ENCODE measurements around the gene TRIM22. TPM values are rescaled to one million over a fixed set of nuclear protein-coding genes. Genes with fewer than 3 reads are reported as not detected.

TRIM22 gene
- total RNA-seq, 1 experiment from 2014 or later, result not detected

GRCh38 chr11:5694642-5695041 is 5.1 kb downstream of the TRIM22 start:
- CTCF ChIA-PET, result no interaction called here
- TF ChIP-seq EZH2 (IDR thresholded peaks at IDR 0.05; ENCODE audit: low read length, unreplicated experiment) (no peak), CTCF (conservative IDR thresholded peaks at IDR 0.05; ENCODE audit: low read depth, low read length) (no peak), EZH2phosphoT487 (IDR thresholded peaks at IDR 0.05; ENCODE audit: borderline replicate concordance, low read length) (no peak)
- H3K79me2 ChIP-seq (ENCODE audit: low read length), result no peaks in the 10 kb centered on the region

DNA sequence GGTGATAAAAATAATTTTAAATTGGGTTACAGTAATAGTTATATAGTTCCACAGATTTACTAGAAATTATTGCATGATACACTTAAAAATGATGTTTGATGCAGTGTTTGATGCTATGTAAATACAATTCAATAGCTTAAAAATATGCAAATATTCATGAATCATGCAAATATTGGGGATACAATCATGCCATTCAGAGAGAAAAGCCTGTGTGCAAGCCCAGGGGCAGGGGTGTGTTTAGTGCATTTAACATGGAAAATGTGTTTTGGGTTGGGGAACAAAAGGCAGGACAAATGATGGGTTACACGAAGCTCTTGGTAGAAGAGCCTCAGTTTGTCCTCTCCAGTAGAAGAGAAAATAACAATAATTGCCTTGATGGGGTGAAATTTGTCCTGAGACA is 6.0 kb downstream of the TRIM22 start:
- no peaks in the 10 kb centered on the region for H3K9me2 ChIP-seq (replicated peaks; ENCODE audit: low read length)
- H3K36me3 ChIP-seq (ENCODE audit: low read depth, low read length), result no peaks in the 10 kb centered on the region
- CTCF ChIA-PET, result no interaction called here
- DNase-seq (no peak), ATAC-seq (no peak)
- intact Hi-C loops (cut with micrococcal nuclease), result no loop called here
- no peaks in the 10 kb centered on the region for H3K4me1 ChIP-seq (ENCODE audit: insufficient read depth, low read length)
- H3K9me3 ChIP-seq (ENCODE audit: low read length), result no peaks in the 10 kb centered on the region
- H3F3A ChIP-seq (ENCODE audit: low read length, unreplicated experiment), result no peaks in the 10 kb centered on the region
- no peaks in the 10 kb centered on the region for H3K79me2 ChIP-seq (ENCODE audit: low read length)
- H2AFZ ChIP-seq (ENCODE audit: low read length), result no peak overlapping the region
- H3K4me2 ChIP-seq (ENCODE audit: low read length), result no peak overlapping the region
- H3K27me3 ChIP-seq (ENCODE audit: low read length), result peaks cover 4% of the 10 kb centered on the region
- H3K9ac ChIP-seq (ENCODE audit: low read length), result no peak overlapping the region
- no peak overlapping the region for H3K4me3 ChIP-seq (ENCODE audit: low read length)
- BruUV-seq (replicated peaks), result no TSS peak
- no peaks in the 10 kb centered on the region for H4K20me1 ChIP-seq (ENCODE audit: low read length)
- TF ChIP-seq EZH2phosphoT487 (IDR thresholded peaks at IDR 0.05; ENCODE audit: borderline replicate concordance, low read length) (no peak), CTCF (conservative IDR thresholded peaks at IDR 0.05; ENCODE audit: low read depth, low read length) (no peak), EZH2 (IDR thresholded peaks at IDR 0.05; ENCODE audit: low read length, unreplicated experiment) (no peak)
- no peak overlapping the region for H3K27ac ChIP-seq (ENCODE audit: low read length)
- POLR2A ChIA-PET (ENCODE audit: unreplicated experiment), result no interaction called here

More at GRCh38 chr11:5694642-5695041, 5.1 kb downstream of the TRIM22 start:
- H3K4me1 ChIP-seq (ENCODE audit: insufficient read depth, low read length), result no peaks in the 10 kb centered on the region
- H3K9me3 ChIP-seq (ENCODE audit: low read length), result no peaks in the 10 kb centered on the region
- no peak for DNase-seq
- H3K4me2 ChIP-seq (ENCODE audit: low read length), result no peak overlapping the region
- no TSS peak for BruUV-seq (replicated peaks)
- intact Hi-C loops (cut with micrococcal nuclease), result no loop called here
- no peak overlapping the region for H3K4me3 ChIP-seq (ENCODE audit: low read length)
- no peaks in the 10 kb centered on the region for H3K9me2 ChIP-seq (replicated peaks; ENCODE audit: low read length)
- POLR2A ChIA-PET (ENCODE audit: unreplicated experiment), result no interaction called here
- H3K9ac ChIP-seq (ENCODE audit: low read length), result no peak overlapping the region
- H3K36me3 ChIP-seq (ENCODE audit: low read depth, low read length), result no peaks in the 10 kb centered on the region
- no peaks in the 10 kb centered on the region for H4K20me1 ChIP-seq (ENCODE audit: low read length)
- no peak overlapping the region for H2AFZ ChIP-seq (ENCODE audit: low read length)
- peaks cover 4% of the 10 kb centered on the region for H3K27me3 ChIP-seq (ENCODE audit: low read length)
- H3K27ac ChIP-seq (ENCODE audit: low read length), result no peak overlapping the region
- H3F3A ChIP-seq (ENCODE audit: low read length, unreplicated experiment), result no peaks in the 10 kb centered on the region
- no peak for ATAC-seq

- H4K20me1 ChIP-seq (ENCODE audit: low read length), result no peaks in the 10 kb centered on the region
- BruUV-seq (replicated peaks), result no TSS peak
- no peaks in the 10 kb centered on the region for H3K36me3 ChIP-seq (ENCODE audit: low read depth, low read length)
- no peak overlapping the region for H3K4me2 ChIP-seq (ENCODE audit: low read length)
- peaks cover 4% of the 10 kb centered on the region for H3K27me3 ChIP-seq (ENCODE audit: low read length)
- no peaks in the 10 kb centered on the region for H3K4me1 ChIP-seq (ENCODE audit: insufficient read depth, low read length)
- no peaks in the 10 kb centered on the region for H3K9me3 ChIP-seq (ENCODE audit: low read length)
- ChIA-PET POLR2A (ENCODE audit: unreplicated experiment) (no interaction called here), CTCF (no interaction called here)
- ATAC-seq (no peak), DNase-seq (no peak)
- H3K27ac ChIP-seq (ENCODE audit: low read length), result no peak overlapping the region
- H3K79me2 ChIP-seq (ENCODE audit: low read length), result no peaks in the 10 kb centered on the region
- H3F3A ChIP-seq (ENCODE audit: low read length, unreplicated experiment), result no peaks in the 10 kb centered on the region
- H2AFZ ChIP-seq (ENCODE audit: low read length), result no peak overlapping the region
- H3K9me2 ChIP-seq (replicated peaks; ENCODE audit: low read length), result no peaks in the 10 kb centered on the region
- TF ChIP-seq EZH2phosphoT487 (IDR thresholded peaks at IDR 0.05; ENCODE audit: borderline replicate concordance, low read length), result no peak
- TF ChIP-seq CTCF (conservative IDR thresholded peaks at IDR 0.05; ENCODE audit: low read depth, low read length), result no peak
- TF ChIP-seq EZH2 (IDR thresholded peaks at IDR 0.05; ENCODE audit: low read length, unreplicated experiment), result no peak
- H3K9ac ChIP-seq (ENCODE audit: low read length), result no peak overlapping the region
- H3K4me3 ChIP-seq (ENCODE audit: low read length), result no peak overlapping the region
- intact Hi-C loops (cut with micrococcal nuclease), result no loop called here
Measured at GRCh38 chr11:5696210-5696609, 6.6 kb downstream of the TRIM22 start.

Data from PC-3 (cell line).